ENCODE measurements around the gene ALB. TPM values are rescaled to one million over a fixed set of nuclear protein-coding genes. Genes with fewer than 3 reads are reported as not detected.

Gene ALB
- total RNA-seq, 1 donor from 2014 or later = 0.70 TPM

DNA sequence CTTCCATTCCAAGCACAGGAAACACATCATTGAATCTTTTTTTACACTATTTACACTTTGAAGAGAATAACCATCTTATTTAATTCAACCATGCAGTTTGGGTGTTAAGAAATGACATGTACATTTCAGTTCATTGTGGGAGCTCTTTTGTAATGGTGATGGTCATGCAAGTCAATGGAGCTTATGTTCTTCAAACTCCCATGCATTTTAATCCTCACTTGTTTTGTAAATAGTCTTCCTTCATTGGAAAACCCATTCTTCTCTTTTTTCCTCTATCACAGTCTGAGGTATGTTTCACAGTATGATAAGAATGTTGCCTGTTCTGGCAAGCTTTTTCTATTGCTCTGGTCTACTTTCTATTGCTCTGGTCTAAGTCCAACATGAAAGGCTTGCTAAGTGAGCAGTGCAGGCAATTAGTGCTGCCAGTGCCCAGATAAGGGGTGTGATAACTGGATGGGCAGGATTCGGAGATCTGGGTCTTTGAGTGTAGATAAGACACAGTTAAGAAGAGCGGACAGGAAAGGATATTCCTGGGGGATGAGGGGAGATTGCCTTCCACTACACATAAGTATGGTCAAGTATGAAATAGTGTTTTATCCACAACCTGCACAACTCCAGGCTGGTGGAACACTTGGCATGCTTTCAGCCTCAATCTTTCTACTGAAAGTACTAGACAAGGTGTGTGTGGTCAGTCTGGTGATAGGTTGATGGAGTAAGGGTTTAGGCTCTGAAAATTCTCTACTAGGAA lies 49.0 kb downstream of the ALB start:
- DNase-seq (ENCODE audit: low read depth, low spot score) = no peak
- no peaks in the 10 kb centered on the region for H3K36me3 Mint-ChIP-seq (ENCODE audit: low read depth)

GRCh38 chr4:73453701-73454005 lies 49.6 kb downstream of the ALB start:
- Mint-ChIP-seq H3K27ac (ENCODE audit: unreplicated experiment) (no peak overlapping the region), H3K36me3 (ENCODE audit: low read depth) (no peaks in the 10 kb centered on the region), H3K9me3 (no peaks in the 10 kb centered on the region), H3K4me3 (no peak overlapping the region), H3K4me1 (peaks cover 8% of the 10 kb centered on the region), H3K27me3 (ENCODE audit: low read depth) (no peaks in the 10 kb centered on the region)
- no peak for DNase-seq (ENCODE audit: low read depth, low spot score)
- no peak for TF ChIP-seq CTCF (conservative IDR thresholded peaks at IDR 0.05)

More for the DNA sequence above, 49.0 kb downstream of the ALB start:
- H3K4me3 Mint-ChIP-seq = no peak overlapping the region
- no peak overlapping the region for H3K27ac Mint-ChIP-seq (ENCODE audit: unreplicated experiment)
- no peaks in the 10 kb centered on the region for H3K27me3 Mint-ChIP-seq (ENCODE audit: low read depth)
- peaks cover 8% of the 10 kb centered on the region for H3K4me1 Mint-ChIP-seq
- no peaks in the 10 kb centered on the region for H3K9me3 Mint-ChIP-seq
- no peak for TF ChIP-seq CTCF (conservative IDR thresholded peaks at IDR 0.05)

GRCh38 chr4:73454920-73455319 lies 50.8 kb downstream of the ALB start:
- no peak overlapping the region for H3K4me3 Mint-ChIP-seq
- H3K4me1 Mint-ChIP-seq = peaks cover 8% of the 10 kb centered on the region
- H3K27me3 Mint-ChIP-seq (ENCODE audit: low read depth) = no peaks in the 10 kb centered on the region
- TF ChIP-seq CTCF (conservative IDR thresholded peaks at IDR 0.05) = no peak
- H3K36me3 Mint-ChIP-seq (ENCODE audit: low read depth) = no peaks in the 10 kb centered on the region
- DNase-seq (ENCODE audit: low read depth, low spot score) = no peak
- no peaks in the 10 kb centered on the region for H3K9me3 Mint-ChIP-seq
- H3K27ac Mint-ChIP-seq (ENCODE audit: unreplicated experiment) = no peak overlapping the region

GRCh38 chr4:73456177-73457022 lies 52.3 kb downstream of the ALB start:
- no peak for TF ChIP-seq CTCF (conservative IDR thresholded peaks at IDR 0.05)
- no peak for DNase-seq (ENCODE audit: low read depth, low spot score)
- Mint-ChIP-seq H3K36me3 (ENCODE audit: low read depth) (no peaks in the 10 kb centered on the region), H3K4me1 (no peaks in the 10 kb centered on the region), H3K4me3 (no peak overlapping the region), H3K27ac (ENCODE audit: unreplicated experiment) (no peak overlapping the region), H3K9me3 (no peaks in the 10 kb centered on the region), H3K27me3 (ENCODE audit: low read depth) (no peaks in the 10 kb centered on the region)

- Mint-ChIP-seq H3K9me3 (no peaks in the 10 kb centered on the region), H3K36me3 (ENCODE audit: low read depth) (no peaks in the 10 kb centered on the region), H3K27me3 (ENCODE audit: low read depth) (no peaks in the 10 kb centered on the region), H3K4me3 (no peak overlapping the region), H3K27ac (ENCODE audit: unreplicated experiment) (no peak overlapping the region), H3K4me1 (no peaks in the 10 kb centered on the region)
- no peak for DNase-seq (ENCODE audit: low read depth, low spot score)
- TF ChIP-seq CTCF (conservative IDR thresholded peaks at IDR 0.05) = no peak
Observed at GRCh38 chr4:73458184-73459047, 54.3 kb downstream of the ALB start.
